DMS 273 (cell line): ENCODE results near the gene FUT8.
"Not testable (repeated sequence)": the region's sequence is repeated elsewhere in the genome, so short reads cannot be mapped to it uniquely, and the experiment has no call there.

ENCODE experiments used
- DNase-seq: peaks from one replicate; lab custom pipeline; 2025; ENCODE audit not compliant: unreplicated experiment; lab: John Stamatoyannopoulos, UW

Gene FUT8

GRCh38 chr14:65703521-65703920 is 291.0 kb downstream of the FUT8 start:
- DNase-seq: no peak

- no peak for DNase-seq
Observed at GRCh38 chr14:65703996-65704395, 291.5 kb downstream of the FUT8 start.

DNA sequence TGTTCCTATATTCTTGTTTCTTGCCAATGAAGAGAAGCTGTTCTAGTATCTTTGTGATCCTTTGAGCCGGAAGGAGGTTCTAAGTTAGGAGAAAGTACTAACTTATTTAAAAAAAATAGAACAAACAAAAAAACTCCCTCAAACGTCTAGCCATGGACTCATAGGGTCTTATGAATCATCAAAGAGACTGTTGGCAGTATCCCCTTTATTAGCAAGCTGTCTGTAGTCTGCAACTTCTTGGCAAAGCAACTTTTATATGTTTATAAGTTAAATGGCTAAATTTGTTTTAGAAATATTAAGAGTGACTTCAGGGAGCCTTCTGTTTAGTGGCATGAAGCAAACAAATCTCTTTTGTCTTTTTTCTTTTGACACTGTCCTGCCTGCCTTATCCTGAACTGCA is 291.9 kb downstream of the FUT8 start:
- no peak for DNase-seq

- no peak for DNase-seq
Observed at GRCh38 chr14:65704850-65705249, 292.3 kb downstream of the FUT8 start.

GRCh38 chr14:65709576-65709975 is 297.0 kb downstream of the FUT8 start:
- no peak for DNase-seq

DNA sequence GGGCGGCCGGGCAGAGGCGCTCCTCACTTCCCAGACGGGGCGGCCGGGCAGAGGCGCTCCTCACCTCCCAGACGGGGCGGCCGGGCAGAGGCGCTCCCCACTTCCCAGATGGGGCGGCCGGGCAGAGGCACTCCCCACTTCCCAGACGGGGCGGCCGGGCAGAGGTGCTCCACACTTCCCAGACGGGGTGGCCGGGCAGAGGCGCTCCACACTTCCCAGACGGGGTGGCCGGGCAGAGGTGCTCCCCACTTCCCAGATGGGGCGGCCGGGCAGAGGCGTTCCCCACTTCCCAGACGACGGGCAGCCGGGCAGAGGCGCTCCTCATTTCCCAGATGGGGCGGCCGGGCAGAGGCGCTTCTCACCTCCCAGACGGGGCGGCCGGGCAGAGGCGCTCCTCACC is 304.3 kb downstream of the FUT8 start:
- DNase-seq: not testable (repeated sequence)

DNA sequence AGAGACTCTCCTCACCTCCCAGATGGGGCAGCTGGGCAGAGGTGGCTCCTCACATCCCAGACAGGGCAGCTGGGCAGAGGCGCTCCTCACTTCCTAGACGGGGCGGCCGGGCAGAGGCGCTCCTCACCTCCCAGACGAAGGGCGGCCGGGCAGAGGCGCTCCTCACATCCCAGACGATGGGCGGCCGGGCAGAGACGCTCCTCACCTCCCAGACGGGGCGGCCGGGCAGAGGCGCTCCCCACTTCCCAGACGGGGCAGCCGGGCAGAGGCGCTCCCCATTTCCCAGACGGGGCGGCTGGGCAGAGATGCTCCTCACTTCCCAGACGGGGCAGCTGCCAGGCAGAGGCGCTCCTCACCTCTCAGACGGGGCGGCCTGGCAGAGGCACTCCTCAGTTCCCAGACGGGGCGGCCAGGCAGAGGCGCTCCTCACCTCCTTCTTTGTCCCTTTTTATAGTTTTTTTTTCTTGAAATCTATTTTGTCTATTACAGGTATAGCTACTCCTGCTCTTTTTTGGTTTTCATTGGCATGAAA is 304.9 kb downstream of the FUT8 start:
- not testable (repeated sequence) for DNase-seq

GRCh38 chr14:65718629-65719028 is 306.1 kb downstream of the FUT8 start:
- DNase-seq: no peak

DNA sequence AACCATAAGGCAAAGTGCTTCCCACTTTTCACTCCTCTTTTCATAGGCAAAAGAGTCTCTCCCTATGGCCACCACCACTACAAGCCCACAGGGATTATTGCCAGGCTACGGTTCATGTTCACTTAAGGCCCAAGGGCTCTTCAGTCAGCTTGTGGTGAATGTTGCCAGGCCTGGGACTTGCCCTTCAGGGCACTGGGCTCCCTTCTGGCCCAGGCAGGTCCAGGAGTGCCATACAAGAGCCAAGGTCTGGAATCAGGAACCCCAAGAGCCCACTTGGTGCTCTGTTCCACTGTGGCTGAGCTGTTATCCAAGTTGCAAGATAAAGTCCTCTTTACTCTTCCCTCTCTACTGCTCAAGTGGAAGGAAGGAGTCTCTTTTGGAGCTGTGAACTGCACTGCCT is 307.6 kb downstream of the FUT8 start:
- DNase-seq: no peak

DNA sequence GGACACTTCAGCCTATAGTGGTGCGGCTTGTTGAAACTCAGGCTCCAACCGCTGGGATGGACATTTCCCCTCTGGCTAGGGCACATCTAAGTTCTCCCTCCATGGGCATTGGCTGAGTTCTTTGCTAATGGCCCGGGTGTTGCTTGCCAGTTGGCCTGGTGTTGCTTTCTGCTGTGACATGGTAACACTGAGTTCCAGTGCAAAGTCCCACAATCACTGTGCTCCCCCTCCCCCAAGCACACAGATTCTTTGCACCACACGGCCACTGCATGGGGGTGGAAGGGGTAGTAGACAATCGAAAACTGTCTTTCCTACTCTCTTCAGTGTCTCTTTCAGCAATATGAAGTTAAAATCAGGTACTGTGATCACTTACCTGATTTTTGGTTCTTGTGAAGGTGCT is 308.2 kb downstream of the FUT8 start:
- DNase-seq: no peak

DNA sequence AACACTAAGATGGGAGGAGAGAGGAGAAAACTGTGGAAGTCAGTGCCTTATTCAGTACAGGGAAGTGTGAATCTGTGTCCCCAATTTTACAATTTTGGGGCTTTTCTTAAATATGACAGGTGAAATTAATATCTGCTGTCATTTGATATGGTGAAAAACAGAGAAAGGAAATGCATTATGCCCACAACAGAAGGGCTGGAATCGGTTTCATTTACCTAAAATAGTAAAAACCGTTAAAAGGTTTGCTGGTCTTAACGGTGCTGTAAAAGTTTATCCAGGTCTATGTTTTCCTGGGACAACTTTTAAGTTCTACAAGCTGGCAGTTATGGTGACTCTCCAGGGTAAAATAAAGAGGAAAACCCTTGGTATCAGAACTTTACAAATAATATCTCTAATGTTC is 310.8 kb downstream of the FUT8 start:
- no peak for DNase-seq

- DNase-seq: no peak
Observed at GRCh38 chr14:65728604-65729003, 316.1 kb downstream of the FUT8 start.

DNA sequence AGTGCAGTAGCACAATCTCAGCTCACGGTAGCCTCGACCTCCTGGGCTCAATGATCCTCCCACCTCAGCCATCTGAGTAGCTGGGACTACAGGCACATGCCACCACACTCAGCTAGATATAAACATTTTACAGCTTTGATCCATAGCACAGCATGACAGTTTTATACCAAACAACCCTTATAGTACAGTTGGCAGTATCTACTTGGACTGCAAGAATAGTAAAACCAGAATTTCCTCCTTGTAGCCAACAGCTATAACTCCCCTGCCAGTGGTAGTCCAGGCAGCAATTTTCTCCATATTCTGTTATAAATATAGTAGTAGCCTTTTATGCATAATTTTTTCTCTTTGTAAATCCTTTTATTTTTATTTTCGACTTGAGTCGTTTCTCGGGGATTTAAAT is 317.0 kb downstream of the FUT8 start:
- no peak for DNase-seq

DNA sequence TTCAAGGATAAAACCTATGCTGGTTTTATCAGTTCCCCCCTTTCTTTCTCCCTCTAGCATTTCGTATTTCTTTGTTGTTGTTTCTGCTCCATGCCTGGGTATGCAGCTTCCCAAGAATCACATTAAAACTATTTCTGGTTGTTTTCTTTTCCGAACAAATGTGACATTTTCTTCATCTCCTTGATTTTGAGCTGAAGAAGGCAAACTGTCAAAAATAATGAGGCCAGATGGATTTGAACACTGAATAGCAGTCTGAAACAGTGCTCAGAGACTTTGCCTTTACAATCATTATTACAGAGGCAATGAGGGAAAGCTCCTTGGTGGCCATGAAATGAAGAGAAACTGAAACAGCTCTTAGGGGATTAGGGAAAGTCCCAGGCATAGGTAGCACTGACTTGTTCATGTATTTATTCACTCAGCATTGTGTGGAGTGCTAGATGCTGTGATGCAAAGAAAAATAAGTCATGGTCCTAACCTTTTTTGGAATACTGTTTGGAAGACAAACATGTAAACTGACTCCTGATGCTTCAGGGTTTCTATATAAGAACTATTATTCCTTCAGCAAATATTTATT is 319.5 kb downstream of the FUT8 start:
- no peak for DNase-seq

DNA sequence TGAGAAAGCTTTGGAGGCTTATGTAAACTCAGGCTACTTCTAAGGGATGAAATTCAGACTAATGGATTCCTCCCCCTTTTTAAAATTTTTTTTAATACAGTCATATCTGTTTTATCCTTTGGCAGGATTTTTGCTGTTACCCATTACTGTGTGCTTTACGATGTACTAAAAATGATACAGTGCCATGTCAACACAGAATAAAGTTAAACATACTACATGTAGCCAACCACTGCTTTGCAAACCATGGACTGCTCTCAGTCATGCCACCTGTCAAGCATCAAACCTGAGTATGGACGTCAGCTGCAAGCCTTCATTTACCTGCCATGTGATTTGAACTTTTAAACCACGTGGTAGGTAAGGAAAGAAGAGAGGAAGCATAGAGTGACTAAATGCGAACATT is 325.8 kb downstream of the FUT8 start:
- DNase-seq: no peak

- no peak for DNase-seq
Observed at GRCh38 chr14:65745396-65746190, 333.1 kb downstream of the FUT8 start.

GRCh38 chr14:65748796-65749195 is 336.3 kb downstream of the FUT8 start:
- no peak for DNase-seq

DNA sequence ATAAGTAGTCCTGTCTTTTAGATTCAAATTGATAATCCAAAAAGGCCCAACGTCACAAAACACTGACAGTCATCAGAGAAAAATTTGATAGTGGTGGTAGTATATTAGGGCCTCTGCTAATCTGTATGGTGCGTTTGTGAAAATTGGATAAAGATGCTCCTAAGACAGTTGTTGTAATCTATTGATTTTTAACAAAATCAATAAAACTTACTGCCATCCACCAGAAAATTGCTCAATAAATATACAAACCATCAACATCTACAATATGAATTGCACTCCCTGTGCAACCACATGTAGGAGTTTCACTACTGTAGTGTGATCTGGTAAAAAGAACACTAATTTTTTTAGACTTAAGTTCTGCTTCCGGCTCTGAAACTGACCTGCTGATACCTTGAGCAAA is 336.8 kb downstream of the FUT8 start:
- no peak for DNase-seq

- DNase-seq: peak; percentile 8
Observed at GRCh38 chr14:65750906-65751305, 338.4 kb downstream of the FUT8 start.

- no peak for DNase-seq
Observed at GRCh38 chr14:65751510-65751909, 339.0 kb downstream of the FUT8 start.

DNA sequence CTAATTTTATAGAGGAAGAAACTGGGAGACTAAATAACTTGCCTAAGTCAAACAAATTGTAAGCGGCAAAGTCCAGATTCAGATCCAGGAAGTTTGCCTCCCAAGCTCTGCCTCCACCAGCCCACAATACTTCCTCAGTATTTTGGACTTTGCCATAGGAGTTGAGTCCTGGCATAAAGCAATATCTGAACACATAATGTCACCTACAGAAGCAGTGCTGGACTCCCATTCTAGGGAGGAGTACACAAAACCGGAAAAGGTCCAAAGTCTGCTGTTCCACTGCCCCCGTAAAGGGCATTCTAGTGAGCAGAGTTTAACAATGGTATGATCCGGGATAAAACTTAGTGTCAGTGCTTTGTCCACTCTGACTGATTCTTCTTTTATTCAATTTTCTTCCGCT is 340.5 kb downstream of the FUT8 start:
- DNase-seq: no peak

- DNase-seq: no peak
Observed at GRCh38 chr14:65755331-65755730, 342.8 kb downstream of the FUT8 start.

DNA sequence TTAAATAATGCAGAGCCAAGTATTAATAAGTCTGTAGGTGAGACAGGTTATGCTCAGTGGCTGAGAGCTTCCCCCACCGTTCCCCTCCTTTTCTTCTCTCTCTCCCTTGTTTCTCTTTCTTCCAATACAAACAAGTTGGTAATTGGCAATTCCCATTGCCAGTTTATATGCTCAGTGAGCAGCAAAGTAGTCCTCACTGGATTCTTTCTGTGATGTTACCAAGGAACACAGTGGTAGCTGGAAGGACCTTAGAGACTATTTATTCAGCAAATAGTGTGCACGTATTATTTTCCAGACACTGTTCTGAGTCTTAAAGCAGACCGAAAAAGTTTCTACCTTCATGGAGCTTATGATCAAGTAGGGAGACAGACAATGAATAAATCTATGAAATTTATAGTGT is 344.4 kb downstream of the FUT8 start:
- no peak for DNase-seq
